ENCODE results near the gene C22orf31. TPM values are rescaled to one million over a fixed set of nuclear protein-coding genes. Genes with fewer than 3 reads are reported as not detected.

Gene C22orf31
- polyA plus RNA-seq, 2 of the 4 experiments (the other 2 are of a cell fraction), result not detected

DNA sequence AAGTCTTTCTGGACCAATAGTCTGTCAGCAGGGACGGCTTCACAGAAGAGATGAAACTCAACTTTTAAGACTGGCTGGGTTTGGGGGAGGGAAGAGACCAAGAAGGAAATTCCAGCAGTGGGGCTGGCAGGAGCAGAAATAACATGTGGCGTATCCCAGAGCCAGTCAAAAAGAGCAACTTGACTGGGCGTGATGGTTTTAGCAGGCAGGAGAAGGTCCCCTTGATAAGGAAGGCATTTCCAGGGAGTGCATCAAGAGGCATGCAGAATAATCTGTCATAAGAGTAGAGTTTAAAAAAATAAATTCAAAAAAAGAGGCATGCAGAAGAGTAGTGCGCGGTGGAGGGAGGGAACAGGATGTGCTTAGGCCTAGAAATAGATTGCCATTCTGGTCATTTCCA is 52.5 kb downstream of the C22orf31 start:
- H3K27ac ChIP-seq, result no peak overlapping the region
- peaks cover 9% of the 10 kb centered on the region for H3K4me1 ChIP-seq
- FAIRE-seq (no peak), DNase-seq (ENCODE audit: low read depth in 1 of 2, low spot score in 1 of 2) (no peak), ATAC-seq (no peak)
- no peaks in the 10 kb centered on the region for H3K9me3 ChIP-seq
- TF ChIP-seq, protein P1, sequence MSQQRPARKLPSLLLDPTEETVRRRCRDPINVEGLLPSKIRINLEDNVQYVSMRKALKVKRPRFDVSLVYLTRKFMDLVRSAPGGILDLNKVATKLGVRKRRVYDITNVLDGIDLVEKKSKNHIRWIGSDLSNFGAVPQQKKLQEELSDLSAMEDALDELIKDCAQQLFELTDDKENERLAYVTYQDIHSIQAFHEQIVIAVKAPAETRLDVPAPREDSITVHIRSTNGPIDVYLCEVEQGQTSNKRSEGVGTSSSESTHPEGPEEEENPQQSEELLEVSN (IDR thresholded peaks at IDR 0.05; ENCODE audit: borderline replicate concordance, low read depth), result no peak
- TF ChIP-seq, protein P2, sequence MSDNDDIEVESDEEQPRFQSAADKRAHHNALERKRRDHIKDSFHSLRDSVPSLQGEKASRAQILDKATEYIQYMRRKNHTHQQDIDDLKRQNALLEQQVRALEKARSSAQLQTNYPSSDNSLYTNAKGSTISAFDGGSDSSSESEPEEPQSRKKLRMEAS (IDR thresholded peaks at IDR 0.05), result no peak
- TF ChIP-seq KDM5A (IDR thresholded peaks at IDR 0.05), result no peak
- TF ChIP-seq TFCP2L1 (CRISPR knock-in tag; IDR thresholded peaks at IDR 0.05), result no peak
- TF ChIP-seq, protein P3, sequence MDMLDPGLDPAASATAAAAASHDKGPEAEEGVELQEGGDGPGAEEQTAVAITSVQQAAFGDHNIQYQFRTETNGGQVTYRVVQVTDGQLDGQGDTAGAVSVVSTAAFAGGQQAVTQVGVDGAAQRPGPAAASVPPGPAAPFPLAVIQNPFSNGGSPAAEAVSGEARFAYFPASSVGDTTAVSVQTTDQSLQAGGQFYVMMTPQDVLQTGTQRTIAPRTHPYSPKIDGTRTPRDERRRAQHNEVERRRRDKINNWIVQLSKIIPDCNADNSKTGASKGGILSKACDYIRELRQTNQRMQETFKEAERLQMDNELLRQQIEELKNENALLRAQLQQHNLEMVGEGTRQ (IDR thresholded peaks at IDR 0.05), result no peak
- H3K4me2 ChIP-seq, result no peak overlapping the region
- WGBS (ENCODE audit: missing lambda C conversion rate), result 93% methylated on average over 5 of the region's 5 CpGs
- CTCF ChIA-PET, result no interaction called here
- POLR2A ChIA-PET, result no interaction called here
- H3K4me3 ChIP-seq, result no peak overlapping the region

Other genes with a start within 250 kb of the C22orf31 start
- gene ZNRF3, start 178.3 kb downstream of the C22orf31 start, polyA plus RNA-seq (2011; rRNA removed), result 4.6 and 5.5 TPM in 2 replicates
- 5.5 to 6.9 TPM (median 6.0 TPM) in 3 replicates for gene ZNRF3, start 178.3 kb downstream of the C22orf31 start, polyA plus RNA-seq (2017; fragmentation: RNase III; extraction: RNeasy Plus Mini Kit Qiagen cat#74134 plus additional on column Dnase treatment)
- gene KREMEN1, start 11.2 kb upstream of the C22orf31 start, polyA plus RNA-seq (2011; rRNA removed), result 1.7 and 2.4 TPM in 2 replicates
- 2.5 to 2.7 TPM (median 2.7 TPM) in 3 replicates for gene KREMEN1, start 11.2 kb upstream of the C22orf31 start, polyA plus RNA-seq (2017; fragmentation: RNase III; extraction: RNeasy Plus Mini Kit Qiagen cat#74134 plus additional on column Dnase treatment)
- gene EMID1, start 144.1 kb upstream of the C22orf31 start, polyA plus RNA-seq (2011; rRNA removed), result 0.28 and 0.32 TPM in 2 replicates
- gene EMID1, start 144.1 kb upstream of the C22orf31 start, polyA plus RNA-seq (2017; fragmentation: RNase III; extraction: RNeasy Plus Mini Kit Qiagen cat#74134 plus additional on column Dnase treatment), result 0.28 to 0.53 TPM (median 0.35 TPM) in 3 replicates
- 10.2 and 14.2 TPM in 2 replicates for gene RHBDD3, start 206.2 kb upstream of the C22orf31 start, polyA plus RNA-seq (2011; rRNA removed)
- 20.0 to 23.2 TPM (median 20.8 TPM) in 3 replicates for gene RHBDD3, start 206.2 kb upstream of the C22orf31 start, polyA plus RNA-seq (2017; fragmentation: RNase III; extraction: RNeasy Plus Mini Kit Qiagen cat#74134 plus additional on column Dnase treatment)
- gene EWSR1, start 206.4 kb upstream of the C22orf31 start, polyA plus RNA-seq (2011; rRNA removed), result 146 and 202 TPM in 2 replicates
- gene EWSR1, start 206.4 kb upstream of the C22orf31 start, polyA plus RNA-seq (2017; fragmentation: RNase III; extraction: RNeasy Plus Mini Kit Qiagen cat#74134 plus additional on column Dnase treatment), result 266 to 281 TPM (median 272 TPM) in 3 replicates
- 6.5 and 7.6 TPM in 2 replicates for gene GAS2L1, start 244.8 kb upstream of the C22orf31 start, polyA plus RNA-seq (2011; rRNA removed)
- 14.8 to 17.2 TPM (median 16.5 TPM) in 3 replicates for gene GAS2L1, start 244.8 kb upstream of the C22orf31 start, polyA plus RNA-seq (2017; fragmentation: RNase III; extraction: RNeasy Plus Mini Kit Qiagen cat#74134 plus additional on column Dnase treatment)

Measured in A549 (cell line).